H9 (cell line): Measurements from ENCODE around the gene ATAD2B. TPM values are rescaled to one million over a fixed set of nuclear protein-coding genes. Genes with fewer than 3 reads are reported as not detected.

Experiments
- DNase-seq: peaks from one replicate; pipeline ENCODE4 v3.0.0-alpha.2; 2017
- H2AFZ ChIP-seq: one replicate; pipeline ENCODE4 v1.6.1; 2013; ENCODE audit warnings: mild to moderate bottlenecking, low read length, control low read depth, moderate library complexity
- H2AK5ac ChIP-seq: 2 replicates; pipeline ENCODE4 v1.6.1; 2013; ENCODE audit warnings: low read length, control low read depth, mixed read lengths; ENCODE audit not compliant: insufficient read length
- H2BK120ac ChIP-seq: one replicate; pipeline ENCODE4 v1.6.1; 2013; ENCODE audit warnings: low read depth, mild to moderate bottlenecking, low read length, control low read depth, inconsistent platforms; ENCODE audit not compliant: poor library complexity, severe bottlenecking
- H2BK12ac ChIP-seq: 2 replicates; pipeline ENCODE4 v1.6.1; 2013; ENCODE audit warnings: low read length, control low read depth, mixed read lengths, low read depth; ENCODE audit not compliant: insufficient read length
- H2BK15ac ChIP-seq: 2 replicates; pipeline ENCODE4 v1.6.1; 2013; ENCODE audit warnings: low read depth, low read length, control low read depth
- H2BK20ac ChIP-seq: one replicate; pipeline ENCODE4 v1.6.1; 2013; ENCODE audit warnings: low read depth, mild to moderate bottlenecking, low read length, control low read depth, inconsistent platforms; ENCODE audit not compliant: poor library complexity, severe bottlenecking
- H2BK5ac ChIP-seq: 2 replicates; pipeline ENCODE4 v1.6.1; 2013; ENCODE audit warnings: low read length, control low read depth, mixed read lengths; ENCODE audit not compliant: insufficient read length
- H3K14ac ChIP-seq: 2 replicates; pipeline ENCODE4 v1.6.1; 2013; ENCODE audit warnings: low read length, control low read depth; ENCODE audit not compliant: insufficient read depth
- H3K18ac ChIP-seq: 2 replicates; pipeline ENCODE4 v1.6.1; 2013; ENCODE audit warnings: low read depth, mild to moderate bottlenecking, mixed read lengths, low read length, control low read depth; ENCODE audit not compliant: insufficient read length
- H3K23ac ChIP-seq: 2 replicates; pipeline ENCODE4 v1.6.1; 2013; ENCODE audit warnings: low read length, control low read depth, mixed read lengths, low read depth; ENCODE audit not compliant: insufficient read length
- H3K23me2 ChIP-seq: 2 replicates; pipeline ENCODE4 v1.6.1; 2013; ENCODE audit warnings: low read depth, mild to moderate bottlenecking, mixed read lengths, low read length, control low read depth; ENCODE audit not compliant: insufficient read length, poor library complexity, severe bottlenecking
- H3K27ac ChIP-seq: 2 replicates; pipeline ENCODE4 v1.5.1; 2013; ENCODE audit warnings: low read length, control low read depth, mixed read lengths, low read depth; ENCODE audit not compliant: insufficient read length
- H3K27me3 ChIP-seq: 2 replicates; pipeline ENCODE4 v1.6.1; 2013; ENCODE audit warnings: low read length, control low read depth, inconsistent platforms; ENCODE audit not compliant: insufficient read depth
- H3K4ac ChIP-seq: 2 replicates; pipeline ENCODE4 v1.6.1; 2013; ENCODE audit warnings: low read depth, mild to moderate bottlenecking, control low read depth, inconsistent platforms, low read length, moderate library complexity
- H3K4me1 ChIP-seq: 2 replicates; pipeline ENCODE4 v1.6.1; 2013; ENCODE audit warnings: low read length, control low read depth, inconsistent platforms; ENCODE audit not compliant: insufficient read depth
- H3K4me2 ChIP-seq: 2 replicates; pipeline ENCODE4 v1.6.1; 2013; ENCODE audit warnings: low read length, control low read depth, mixed read lengths; ENCODE audit not compliant: insufficient read length, insufficient read depth
- H3K56ac ChIP-seq: 2 replicates; pipeline ENCODE4 v1.6.1; 2013; ENCODE audit warnings: low read depth, mild to moderate bottlenecking, mixed read lengths, low read length, control low read depth; ENCODE audit not compliant: insufficient read length
- H3K79me1 ChIP-seq: 2 replicates; pipeline ENCODE4 v1.6.1; 2013; ENCODE audit warnings: low read depth, mild to moderate bottlenecking, moderate library complexity, low read length, control low read depth, inconsistent platforms; ENCODE audit not compliant: insufficient read depth, poor library complexity, severe bottlenecking
- H3K79me2 ChIP-seq: 2 replicates; pipeline ENCODE4 v1.6.1; 2013; ENCODE audit warnings: low read length, control low read depth, inconsistent platforms; ENCODE audit not compliant: insufficient read depth
- H3K9ac ChIP-seq: 2 replicates; pipeline ENCODE4 v1.6.1; 2013; ENCODE audit warnings: low read length, control low read depth, mixed read lengths; ENCODE audit not compliant: insufficient read length; ENCODE audit errors: extremely low read depth
- H3K9me3 ChIP-seq: one replicate; pipeline ENCODE4 v1.6.1; 2013; ENCODE audit warnings: low read depth, low read length, inconsistent platforms; ENCODE audit not compliant: control insufficient read depth
- H3T11ph ChIP-seq: one replicate; pipeline ENCODE4 v1.6.1; 2013; ENCODE audit warnings: mild to moderate bottlenecking, low read length, control low read depth, inconsistent platforms
- H4K20me1 ChIP-seq: one replicate; pipeline ENCODE4 v1.6.1; 2013; ENCODE audit not compliant: control insufficient read depth, insufficient read length, insufficient read depth
- H4K5ac ChIP-seq: 2 replicates; pipeline ENCODE4 v1.6.1; 2013; ENCODE audit warnings: low read depth, mild to moderate bottlenecking, mixed read lengths, low read length, control low read depth; ENCODE audit not compliant: insufficient read length
- H4K8ac ChIP-seq: replicated peaks from 2 replicates; pipeline ENCODE4 v1.6.1; 2013; ENCODE audit warnings: low read length, control low read depth, mixed read lengths, low read depth; ENCODE audit not compliant: insufficient read length
- H4K91ac ChIP-seq: 2 replicates; pipeline ENCODE4 v1.6.1; 2013; ENCODE audit warnings: low read depth, mild to moderate bottlenecking, moderate library complexity, mixed read lengths, low read length, control low read depth; ENCODE audit not compliant: insufficient read length
- H3K27ac Mint-ChIP-seq, 3 experiments: 2 replicates in 2 of 3; 3 replicates in 1 of 3; pipeline ENCODE4 v1.8.0; 2020 to 2021; ENCODE audit warnings: mixed read lengths in 3 of 3, mild to moderate bottlenecking in 1 of 3, moderate library complexity in 1 of 3
- H3K27me3 Mint-ChIP-seq: 2 replicates; pipeline ENCODE4 v1.8.0; 2021; ENCODE audit warnings: low read depth, mild to moderate bottlenecking, moderate library complexity, mixed read lengths
- H3K36me3 Mint-ChIP-seq, 3 experiments: 2 replicates in 2 of 3; 3 replicates in 1 of 3; pipeline ENCODE4 v1.8.0; 2020 to 2021; ENCODE audit warnings: low read depth in 3 of 3, mixed read lengths in 3 of 3; ENCODE audit not compliant: insufficient read depth in 1 of 3
- H3K4me1 Mint-ChIP-seq, 2 experiments: 2 replicates each; pipeline ENCODE4 v1.8.0; 2020; ENCODE audit warnings: mixed read lengths in 2 of 2
- H3K4me3 Mint-ChIP-seq, 2 experiments: 2 replicates in 1 of 2; 3 replicates in 1 of 2; pipeline ENCODE4 v1.8.0; 2020 to 2021; ENCODE audit warnings: mild to moderate bottlenecking in 2 of 2, mixed read lengths in 2 of 2, moderate library complexity in 1 of 2
- H3K9me3 Mint-ChIP-seq, 2 experiments: 2 replicates in 1 of 2; 3 replicates in 1 of 2; pipeline ENCODE4 v1.8.0; 2020; ENCODE audit warnings: mild to moderate bottlenecking in 2 of 2, mixed read lengths in 2 of 2, moderate library complexity in 1 of 2
- WGBS: extraction: QIAGEN DNeasy Blood & Tissue Kit; methylation state at CpG from one replicate; pipeline ENCODE4 v1.1.7; 2013; ENCODE audit warnings: missing lambda C conversion rate, low lambda C conversion rate, mixed read lengths; ENCODE audit not compliant: insufficient read length; ENCODE audit errors: extremely low coverage; 5-methylcytosine and 5-hydroxymethylcytosine counted together
- total RNA-seq: library from RNA; stranded (reverse); gene quantifications from 2 replicates; pipeline ENCODE4 v1.2.1, GENCODE V29; 2021
- TF ChIP-seq, protein P1 (sequence below): fragments of 200-600 bp; sonication (generic); conservative IDR thresholded peaks from 3 replicates; pipeline ENCODE4 v1.8.0; 2021; ENCODE audit warnings: antibody characterized with exemption, mild to moderate bottlenecking

The ATAD2B gene
- total RNA-seq, 1 experiment from 2014 or later: 21.4 TPM

DNA sequence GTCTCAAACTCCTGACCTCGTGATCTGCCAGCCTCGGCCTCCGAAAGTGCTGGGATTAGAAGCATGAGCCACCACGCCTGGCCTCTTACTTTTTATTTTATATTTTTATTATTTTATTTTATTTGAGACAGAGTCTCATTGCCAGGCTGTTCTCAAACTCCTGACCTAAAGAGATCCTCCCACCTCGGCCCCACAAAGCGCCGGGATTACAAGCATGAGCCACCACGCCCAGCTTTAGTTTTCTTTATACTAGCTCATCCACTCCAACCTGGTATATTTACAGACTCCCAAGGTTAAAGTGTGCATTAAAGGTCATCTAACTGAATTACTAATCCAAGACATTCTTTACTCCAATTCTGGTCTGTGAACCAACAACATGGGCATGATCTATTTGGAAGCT, 26.8 kb downstream of the ATAD2B start:
- Histone ChIP-seq H3K4ac (no peak overlapping the region), H3K56ac (no peak overlapping the region), H3K27ac (no peak overlapping the region), H3T11ph (no peak overlapping the region), H3K23me2 (no peaks in the 10 kb centered on the region), H4K5ac (no peak overlapping the region), H3K9ac (no peak overlapping the region), H4K20me1 (no peaks in the 10 kb centered on the region), H3K79me2 (no peaks in the 10 kb centered on the region; the same call in 1 of the 2 replicates), H3K14ac (no peak overlapping the region), H3K4me1 (no peaks in the 10 kb centered on the region), H2AK5ac (no peak overlapping the region), H2BK12ac (no peak overlapping the region), H4K91ac (no peak overlapping the region), H2AFZ (no peak overlapping the region), H2BK15ac (no peak overlapping the region), H2BK120ac (no peak overlapping the region), H2BK20ac (no peak overlapping the region), H3K9me3 (no peaks in the 10 kb centered on the region), H2BK5ac (no peak overlapping the region), H3K23ac (no peak overlapping the region), H3K18ac (no peak overlapping the region), H3K79me1 (no peaks in the 10 kb centered on the region), H3K4me2 (no peak overlapping the region), H4K8ac (no peak overlapping the region), H3K27me3 (no peaks in the 10 kb centered on the region)
- H3K27me3 Mint-ChIP-seq: no peaks in the 10 kb centered on the region
- DNase-seq: no peak
- no peak overlapping the region for H3K4me3 Mint-ChIP-seq
- TF ChIP-seq, protein P1, sequence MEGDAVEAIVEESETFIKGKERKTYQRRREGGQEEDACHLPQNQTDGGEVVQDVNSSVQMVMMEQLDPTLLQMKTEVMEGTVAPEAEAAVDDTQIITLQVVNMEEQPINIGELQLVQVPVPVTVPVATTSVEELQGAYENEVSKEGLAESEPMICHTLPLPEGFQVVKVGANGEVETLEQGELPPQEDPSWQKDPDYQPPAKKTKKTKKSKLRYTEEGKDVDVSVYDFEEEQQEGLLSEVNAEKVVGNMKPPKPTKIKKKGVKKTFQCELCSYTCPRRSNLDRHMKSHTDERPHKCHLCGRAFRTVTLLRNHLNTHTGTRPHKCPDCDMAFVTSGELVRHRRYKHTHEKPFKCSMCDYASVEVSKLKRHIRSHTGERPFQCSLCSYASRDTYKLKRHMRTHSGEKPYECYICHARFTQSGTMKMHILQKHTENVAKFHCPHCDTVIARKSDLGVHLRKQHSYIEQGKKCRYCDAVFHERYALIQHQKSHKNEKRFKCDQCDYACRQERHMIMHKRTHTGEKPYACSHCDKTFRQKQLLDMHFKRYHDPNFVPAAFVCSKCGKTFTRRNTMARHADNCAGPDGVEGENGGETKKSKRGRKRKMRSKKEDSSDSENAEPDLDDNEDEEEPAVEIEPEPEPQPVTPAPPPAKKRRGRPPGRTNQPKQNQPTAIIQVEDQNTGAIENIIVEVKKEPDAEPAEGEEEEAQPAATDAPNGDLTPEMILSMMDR: no peak
- no peak overlapping the region for H3K27ac Mint-ChIP-seq
- H3K36me3 Mint-ChIP-seq: peaks cover 0 to 5% (median 4%) of the 10 kb centered on the region in 3 experiments; a peak in 4 of 7 replicates
- H3K4me1 Mint-ChIP-seq: peaks cover 9 to 10% of the 10 kb centered on the region in 2 experiments; a peak in 2 of 4 replicates
- WGBS: no CpG with 5 or more reads among the region's 8 CpGs
- peaks cover 4 to 5% of the 10 kb centered on the region in 2 experiments; a peak in 3 of 5 replicates for H3K9me3 Mint-ChIP-seq
